ENCODE results near the gene ARIH1.
"Not testable (repeated sequence)": the region's sequence is repeated elsewhere in the genome, so short reads cannot be mapped to it uniquely, and the experiment has no call there.

The ARIH1 gene

DNA sequence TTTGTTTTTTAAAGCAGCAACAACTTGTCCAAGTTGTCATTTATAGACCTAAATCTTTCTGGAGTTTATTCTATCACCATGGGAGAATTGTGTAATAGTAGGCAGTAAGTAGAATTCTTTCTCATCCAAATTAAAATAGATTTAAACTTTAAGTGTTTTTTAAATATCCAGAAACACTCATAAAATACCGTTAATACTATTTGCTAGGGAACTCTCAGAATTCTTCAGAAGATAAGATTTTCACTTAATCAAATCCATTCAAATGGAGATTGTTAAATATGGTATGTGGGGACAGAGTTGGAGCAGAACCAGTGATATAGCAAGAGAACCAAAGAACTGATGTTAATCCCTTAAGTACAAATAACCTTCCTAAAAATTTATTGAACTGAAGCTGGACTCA, 71.0 kb downstream of the ARIH1 start:
- DNase-seq = no peak

DNA sequence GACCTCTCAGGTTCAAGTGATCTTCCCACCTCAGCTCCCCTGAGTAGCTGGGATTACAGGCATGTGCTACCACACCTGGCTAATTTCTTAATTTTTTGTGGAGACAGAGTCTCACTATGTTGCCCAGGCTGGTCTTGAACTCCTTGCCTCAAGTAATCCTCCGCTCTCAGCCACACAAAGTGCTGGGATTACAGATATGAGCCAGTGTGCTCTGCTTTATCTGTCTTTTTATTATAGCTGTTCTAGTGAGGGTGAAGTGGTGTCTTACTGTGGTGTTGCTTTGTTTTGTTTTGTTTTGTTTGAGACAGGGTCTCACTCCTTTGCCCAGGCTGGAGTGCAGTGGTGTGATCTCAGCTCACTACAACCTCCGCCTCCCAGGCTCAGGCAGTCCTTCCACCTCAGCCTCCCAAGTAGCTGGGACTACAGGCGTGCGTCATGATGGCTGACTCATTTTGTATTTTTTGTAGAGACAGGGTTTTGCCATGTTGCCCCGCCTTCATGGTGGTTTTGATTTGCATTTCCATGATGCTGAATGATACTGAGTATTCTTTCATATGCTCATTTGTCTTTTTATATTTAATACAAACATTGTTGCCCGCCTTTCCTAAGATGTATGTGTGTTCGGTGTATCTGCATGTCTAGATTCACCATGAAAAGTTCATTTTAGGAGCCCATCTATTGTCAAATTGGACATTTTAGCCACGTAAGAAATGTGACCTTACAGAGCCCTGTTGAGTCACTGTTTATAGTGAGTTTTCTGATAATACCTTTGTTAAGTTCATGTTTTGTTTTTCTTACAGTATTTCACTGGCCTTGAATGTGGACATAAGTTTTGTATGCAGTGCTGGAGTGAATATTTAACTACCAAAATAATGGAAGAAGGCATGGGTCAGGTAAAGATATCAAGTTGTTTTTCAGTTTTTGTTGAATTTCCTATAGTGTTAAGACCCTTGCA, 80.6 kb downstream of the ARIH1 start:
- DNase-seq = peak; percentile 69

DNA sequence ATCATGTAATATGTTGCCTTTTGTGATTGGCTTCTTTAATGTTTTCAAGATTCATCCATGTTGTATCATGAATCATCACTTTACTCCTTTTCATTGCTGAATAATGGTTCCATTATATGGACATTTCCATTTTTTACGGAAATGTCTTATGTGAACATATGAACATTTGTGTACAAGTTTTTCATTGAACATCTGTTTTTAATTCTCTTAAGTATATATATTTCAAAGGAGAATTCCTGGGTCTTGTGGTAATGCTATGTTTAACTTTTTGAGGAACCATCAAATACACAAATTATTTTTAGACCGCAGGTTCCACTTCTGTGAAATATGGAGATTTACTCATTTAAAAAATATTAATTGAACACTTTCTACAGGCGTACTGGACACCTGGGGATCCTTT, 85.7 kb downstream of the ARIH1 start:
- no peak for DNase-seq

DNA sequence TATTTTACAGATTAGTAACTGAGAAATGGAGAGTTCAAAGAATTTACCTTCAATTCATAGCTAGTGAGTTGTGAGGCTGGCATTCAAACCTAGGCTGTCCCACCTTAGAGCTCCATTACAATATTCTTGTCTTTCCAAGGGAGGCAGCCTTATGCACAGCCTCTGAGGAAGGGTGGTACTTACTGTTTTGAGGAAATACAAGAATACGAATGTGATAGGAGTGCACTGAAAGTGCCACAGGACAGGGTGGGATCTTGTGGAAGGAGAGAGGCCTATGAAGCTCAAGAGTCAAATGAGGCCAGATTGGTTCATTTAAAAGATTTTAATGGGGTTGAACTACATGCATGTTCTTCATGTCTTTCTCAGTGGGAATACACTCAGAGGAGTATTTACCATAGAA, 86.3 kb downstream of the ARIH1 start:
- no peak for DNase-seq

DNA sequence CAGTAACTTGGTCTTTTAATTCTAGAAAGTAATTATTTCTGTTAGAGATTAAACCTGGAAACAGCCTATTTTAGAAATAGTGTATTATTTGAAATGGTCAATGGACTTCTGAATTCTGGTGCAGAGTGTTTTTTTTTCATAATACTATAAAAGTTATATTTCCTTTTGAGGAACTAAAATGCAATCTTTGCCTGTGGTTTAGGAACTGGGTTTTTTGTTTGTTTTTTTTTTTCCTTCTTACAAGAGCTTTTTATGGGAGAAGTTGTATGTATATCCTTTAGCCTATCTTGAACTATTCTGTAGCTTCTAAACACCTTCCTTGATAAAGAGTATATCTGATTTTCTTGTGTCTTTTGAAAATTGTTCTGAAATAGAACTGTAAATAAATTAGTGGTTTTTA, 88.3 kb downstream of the ARIH1 start:
- DNase-seq = no peak

DNA sequence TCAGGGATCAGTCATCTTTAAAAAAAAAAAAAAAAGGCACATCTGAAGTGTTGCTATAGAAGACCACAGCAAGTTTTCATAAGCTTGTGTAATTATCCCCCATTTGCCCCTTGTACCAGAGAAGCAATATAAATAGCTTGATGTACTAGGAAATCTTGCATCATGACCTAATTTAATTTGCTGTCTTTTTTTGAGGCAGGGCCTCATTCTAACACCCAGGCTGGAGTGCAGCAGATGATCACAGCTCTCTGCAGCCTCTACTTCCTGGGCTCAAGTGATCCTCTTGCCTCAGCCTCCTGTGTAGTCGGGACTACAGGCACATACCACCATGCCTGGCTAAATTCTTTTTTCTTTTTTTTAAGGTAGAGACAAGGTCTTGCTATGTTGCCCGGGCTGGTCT, 88.7 kb downstream of the ARIH1 start:
- no peak for DNase-seq

DNA sequence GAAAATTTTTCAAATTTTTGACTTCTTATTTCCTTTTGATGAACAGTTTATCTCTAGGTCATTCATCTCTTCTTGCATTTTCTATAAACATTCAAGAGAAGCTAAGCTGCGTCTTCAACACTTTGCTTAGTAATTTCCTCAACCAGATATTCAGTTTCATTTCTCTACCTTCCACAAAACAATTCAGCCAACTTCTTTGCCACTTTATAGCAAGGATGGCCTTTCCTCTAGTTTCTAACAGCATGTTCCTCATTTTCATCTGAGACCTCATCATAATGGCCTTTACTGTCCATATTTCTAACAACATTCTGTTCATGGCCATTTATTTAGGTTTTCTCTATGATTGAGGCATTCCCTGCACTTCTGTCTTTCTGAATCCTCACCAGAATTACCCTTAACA, 90.0 kb downstream of the ARIH1 start:
- no peak for DNase-seq

DNA sequence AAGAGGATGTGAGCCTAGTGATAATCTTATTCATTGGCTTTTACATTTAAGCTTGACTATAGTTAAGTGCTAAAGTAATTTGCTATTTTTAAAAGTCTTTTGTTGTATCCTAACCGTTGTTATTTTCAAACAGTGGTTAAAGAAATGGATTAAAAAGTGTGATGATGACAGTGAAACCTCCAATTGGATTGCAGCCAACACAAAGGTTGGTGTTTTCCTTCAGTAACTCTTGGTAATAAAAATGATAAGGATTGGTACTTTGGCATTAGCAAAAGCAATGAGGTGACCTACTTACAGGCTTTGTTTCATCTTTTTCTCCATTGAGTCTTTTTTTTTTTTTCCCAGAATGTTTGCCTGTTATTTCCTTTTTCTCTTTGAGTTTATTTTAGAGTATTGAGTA, 92.8 kb downstream of the ARIH1 start:
- no peak for DNase-seq

DNA sequence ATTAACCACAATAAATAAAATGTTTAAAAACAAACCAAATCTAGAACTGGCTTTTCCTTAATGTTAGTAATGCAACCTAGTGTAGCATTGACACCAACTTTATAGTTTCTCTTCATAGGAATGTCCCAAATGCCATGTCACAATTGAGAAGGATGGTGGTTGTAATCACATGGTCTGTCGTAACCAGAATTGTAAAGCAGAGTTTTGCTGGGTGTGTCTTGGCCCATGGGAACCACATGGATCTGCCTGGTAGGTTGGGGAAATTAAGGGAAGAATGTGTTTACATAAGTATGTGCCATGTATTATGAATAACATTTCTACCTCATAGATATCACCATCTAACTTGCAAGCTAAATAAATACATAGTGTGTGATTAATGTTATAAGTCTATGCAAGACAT, 95.9 kb downstream of the ARIH1 start:
- no peak for DNase-seq

DNA sequence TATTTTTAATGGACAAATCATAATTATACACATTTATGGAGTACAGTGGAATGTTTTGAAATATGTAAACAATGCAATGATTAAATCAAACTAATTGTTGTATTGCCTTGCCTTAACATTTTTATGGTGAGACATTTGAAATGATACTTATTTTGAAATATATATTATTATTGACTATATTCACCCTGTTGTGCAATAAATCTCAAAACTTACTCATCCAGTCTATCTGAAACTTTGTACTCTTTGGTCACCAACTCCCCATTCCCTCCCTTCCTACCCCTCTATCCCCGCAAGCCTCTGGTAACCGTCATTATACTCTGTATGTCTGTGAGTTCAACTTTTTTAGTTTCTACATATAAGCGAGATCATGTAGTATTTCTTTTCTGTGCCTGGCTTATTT, 105.7 kb downstream of the ARIH1 start:
- no peak for DNase-seq

DNA sequence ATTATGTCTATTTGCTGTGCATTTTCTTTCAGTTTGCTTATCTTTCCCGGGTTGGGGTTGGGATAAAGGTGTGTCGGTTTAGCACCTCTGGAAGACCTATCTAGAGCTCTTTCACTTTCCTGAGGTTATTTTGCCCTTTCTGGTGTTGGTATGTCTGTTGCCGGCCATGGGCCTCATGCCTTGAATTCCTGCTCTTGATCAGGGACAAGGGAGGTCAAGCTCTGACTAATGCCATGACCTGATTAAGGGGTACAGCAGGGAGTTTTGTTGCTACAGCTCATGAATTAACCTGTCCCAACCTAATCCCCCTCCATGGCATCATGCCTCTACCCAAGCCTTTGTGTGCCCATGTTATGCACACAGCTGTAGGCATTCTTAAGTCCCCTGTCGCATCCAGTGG, 109.9 kb downstream of the ARIH1 start:
- DNase-seq = peak; percentile 33

DNA sequence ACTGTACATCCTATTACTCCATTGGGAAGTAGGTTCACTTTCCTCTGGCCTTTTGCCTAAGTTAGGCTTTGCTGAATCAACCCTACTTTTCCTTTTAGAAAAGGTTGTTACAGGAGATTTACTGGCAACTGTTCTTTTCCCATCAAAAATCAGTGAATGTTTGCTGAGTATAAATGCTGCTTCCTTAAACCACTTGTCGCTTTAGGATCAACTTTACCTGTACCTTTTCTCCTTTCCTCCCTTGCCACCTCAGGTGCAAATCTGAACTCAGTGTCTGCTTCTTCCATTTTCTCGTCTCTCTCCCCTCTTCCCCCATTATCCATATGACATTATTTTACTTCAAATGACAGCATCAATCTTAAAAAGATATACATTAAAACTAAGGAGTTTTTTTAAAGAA, 110.9 kb downstream of the ARIH1 start:
- no peak for DNase-seq

DNA sequence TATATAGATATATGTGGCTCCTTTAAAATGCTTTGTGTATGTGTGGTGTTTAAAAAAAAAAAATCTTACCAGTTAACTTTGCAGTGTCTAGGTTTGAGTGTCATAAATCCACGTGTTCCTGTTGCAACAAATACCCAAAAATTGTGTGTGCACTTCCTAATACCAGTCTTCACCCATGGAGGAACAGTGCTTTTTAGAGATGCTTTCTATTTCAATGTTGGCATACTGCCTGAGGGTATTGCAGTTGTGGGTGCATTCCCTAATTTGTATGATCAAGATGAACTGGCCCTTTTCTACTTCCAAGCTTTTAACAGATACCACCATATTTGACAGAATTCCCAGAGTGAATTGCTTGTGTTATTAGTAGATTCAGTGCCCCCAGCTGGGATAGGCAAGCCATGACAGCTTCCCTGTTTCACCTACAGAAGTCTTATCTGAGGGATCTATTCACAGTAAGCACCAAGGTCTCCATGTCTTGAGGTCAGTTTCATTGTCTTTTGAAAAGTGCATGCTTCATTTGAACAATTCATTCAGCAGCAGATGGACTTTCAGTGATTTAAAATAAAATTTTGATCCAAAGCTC, 111.4 kb downstream of the ARIH1 start:
- DNase-seq = peak; percentile 11

DNA sequence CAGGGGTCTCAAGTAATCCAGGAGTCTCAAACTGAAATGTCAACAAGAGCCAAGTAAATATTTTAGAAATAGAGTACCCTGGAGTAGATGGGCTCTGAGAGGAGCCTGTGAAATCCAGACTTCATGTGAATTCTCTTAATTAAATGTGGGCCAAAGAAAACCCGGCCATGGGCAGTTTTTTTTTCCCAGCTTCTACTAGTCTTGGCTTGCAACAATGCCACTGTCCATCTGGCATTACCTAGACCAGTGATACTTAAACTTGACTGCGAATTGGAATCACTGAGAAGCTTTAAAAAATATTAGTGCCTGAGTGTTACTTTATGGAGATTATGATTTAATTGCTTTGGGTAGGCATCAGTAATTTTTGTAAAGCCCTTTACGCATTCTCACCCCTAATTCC, 114.0 kb downstream of the ARIH1 start:
- DNase-seq = no peak

DNA sequence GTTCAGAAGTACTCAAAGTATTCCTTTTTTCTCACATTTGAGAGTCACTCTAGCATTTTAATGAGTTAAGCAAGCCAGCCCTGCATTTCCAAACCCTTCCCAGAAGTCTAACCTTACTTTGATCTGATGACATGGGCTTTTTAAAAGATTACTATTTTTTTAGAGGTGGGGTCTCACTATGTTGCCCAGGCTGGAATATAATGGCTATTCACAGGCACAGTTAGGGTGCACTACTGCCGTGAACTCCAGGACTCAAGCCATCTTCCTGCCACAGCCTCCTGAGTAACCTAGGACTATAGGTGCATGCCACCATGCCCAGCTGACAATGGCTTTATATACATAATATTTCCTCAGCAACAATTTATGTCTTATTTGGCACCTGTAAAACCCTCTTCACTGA, 116.3 kb downstream of the ARIH1 start:
- DNase-seq = no peak

DNA sequence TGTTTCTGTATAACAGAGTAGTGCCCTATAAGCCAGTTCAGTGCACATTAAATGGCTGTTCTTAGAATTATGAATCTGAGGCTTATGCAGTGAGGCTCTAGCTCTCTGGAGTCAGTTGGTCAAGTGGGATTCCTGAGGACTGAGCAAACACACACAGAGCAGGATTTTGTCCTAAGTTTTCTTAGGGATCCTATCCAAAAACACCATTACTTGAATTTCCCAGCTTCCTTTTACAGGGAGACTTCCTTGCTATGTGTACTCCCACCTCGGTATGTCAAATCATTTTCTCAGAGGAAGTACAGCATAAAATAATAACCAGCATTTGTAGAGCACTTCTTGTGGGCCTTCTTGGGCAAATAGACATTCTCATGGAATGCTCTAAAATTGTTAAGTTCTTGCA, 117.2 kb downstream of the ARIH1 start:
- DNase-seq = peak; percentile 53

DNA sequence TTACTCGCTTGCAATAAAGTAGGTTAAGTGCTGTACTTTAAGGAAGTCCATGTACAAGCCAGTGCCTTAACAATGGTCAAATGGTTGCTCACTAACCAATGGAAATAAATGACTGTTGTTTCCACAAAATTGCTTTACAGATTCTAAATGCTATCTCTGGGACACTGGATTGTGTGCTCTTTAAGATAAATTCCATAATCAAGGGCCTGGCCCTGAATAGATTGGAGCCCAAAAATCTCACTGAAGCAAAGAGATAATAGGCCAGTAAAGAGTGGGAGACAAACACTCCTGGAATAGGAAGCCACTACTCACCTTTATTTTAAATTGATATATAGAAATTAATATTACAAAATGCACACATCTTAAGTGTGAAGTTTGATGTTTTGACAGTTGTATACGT, 118.0 kb downstream of the ARIH1 start:
- no peak for DNase-seq

DNA sequence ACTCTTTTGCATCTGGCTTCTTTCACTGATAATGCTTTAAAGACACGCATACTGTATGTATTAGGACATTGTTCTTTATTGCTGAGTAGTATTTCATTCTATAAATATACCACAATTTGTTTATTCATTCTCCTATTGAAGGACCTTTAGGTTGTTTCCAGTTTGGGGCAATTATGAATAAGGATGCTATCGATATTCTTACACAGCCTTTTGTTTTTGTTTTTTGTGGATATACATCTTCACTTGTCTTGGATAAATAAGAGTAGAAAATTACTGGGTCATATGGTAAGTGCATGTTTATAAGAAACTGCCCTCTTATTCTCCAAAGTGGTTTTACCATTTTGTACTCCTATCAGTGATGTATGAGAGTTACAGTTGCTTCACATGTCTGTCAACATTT, 118.5 kb downstream of the ARIH1 start:
- no peak for DNase-seq

DNA sequence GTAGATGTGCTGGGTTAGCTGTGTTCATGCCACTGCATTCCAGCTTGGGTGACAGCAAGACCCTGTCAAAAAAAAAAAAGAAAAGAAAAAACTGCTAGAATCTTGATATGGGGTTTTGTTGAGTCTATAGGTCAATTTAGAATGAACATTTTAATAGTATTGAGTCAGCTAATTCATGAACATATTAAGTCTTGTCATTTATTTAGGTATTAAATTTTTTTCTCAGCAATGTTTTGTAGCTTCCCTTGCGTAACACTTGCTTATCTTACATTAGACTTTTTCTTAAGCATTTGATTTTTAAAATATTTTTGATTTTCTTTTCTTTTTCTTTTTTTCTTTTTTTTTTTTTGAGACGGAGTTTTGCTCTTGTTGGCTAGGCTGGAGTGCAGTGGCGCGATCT, 119.7 kb downstream of the ARIH1 start:
- DNase-seq = no peak

DNA sequence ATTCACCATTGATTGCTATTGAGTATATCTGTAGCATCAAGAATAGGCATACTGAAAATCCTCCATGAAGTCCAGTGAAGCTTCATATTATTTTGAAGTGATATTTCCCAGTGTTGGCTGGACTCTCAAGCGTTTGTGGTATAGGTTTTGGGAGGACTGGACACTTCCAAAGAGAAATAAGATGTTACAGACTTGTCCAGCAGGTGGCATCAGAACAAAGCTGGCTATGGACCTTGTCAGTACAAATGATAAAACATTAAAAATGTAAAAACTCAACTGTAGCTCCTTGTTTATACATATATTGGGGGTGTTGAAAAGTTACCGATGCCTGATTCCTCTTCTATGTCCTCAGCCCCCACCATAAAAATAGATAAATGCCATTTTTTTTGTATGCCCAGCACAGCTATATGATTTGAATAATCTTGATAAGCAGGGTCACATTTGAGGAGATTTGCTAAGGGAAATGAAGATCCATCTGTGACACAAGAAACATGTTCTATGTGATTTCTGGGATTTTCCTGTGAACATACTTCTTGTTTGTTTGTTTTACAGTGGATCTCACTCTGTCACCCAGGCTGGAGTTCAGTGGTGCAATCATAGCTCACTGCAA, 125.8 kb downstream of the ARIH1 start:
- DNase-seq = peak; percentile 59

DNA sequence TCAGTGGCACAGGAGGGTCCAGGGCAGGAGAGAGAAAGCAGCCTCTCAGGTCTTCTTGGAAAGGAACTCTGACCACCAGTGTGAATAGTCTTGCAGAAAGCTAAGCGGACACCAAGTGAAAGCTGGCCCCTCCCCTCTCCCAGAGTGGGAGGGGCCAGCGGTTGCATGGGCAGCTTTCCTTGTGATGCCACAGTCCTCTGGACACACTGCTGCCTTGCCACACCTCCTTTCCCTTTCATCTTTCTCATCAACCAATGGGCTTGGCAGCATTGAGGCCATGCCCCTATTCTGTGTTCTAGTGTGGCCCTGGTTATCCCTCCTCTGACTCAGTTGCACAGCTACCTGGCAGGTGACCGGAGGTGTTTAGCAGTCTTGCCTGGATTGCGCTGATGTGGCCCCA, 130.7 kb downstream of the ARIH1 start:
- DNase-seq = peak; percentile 23

DNA sequence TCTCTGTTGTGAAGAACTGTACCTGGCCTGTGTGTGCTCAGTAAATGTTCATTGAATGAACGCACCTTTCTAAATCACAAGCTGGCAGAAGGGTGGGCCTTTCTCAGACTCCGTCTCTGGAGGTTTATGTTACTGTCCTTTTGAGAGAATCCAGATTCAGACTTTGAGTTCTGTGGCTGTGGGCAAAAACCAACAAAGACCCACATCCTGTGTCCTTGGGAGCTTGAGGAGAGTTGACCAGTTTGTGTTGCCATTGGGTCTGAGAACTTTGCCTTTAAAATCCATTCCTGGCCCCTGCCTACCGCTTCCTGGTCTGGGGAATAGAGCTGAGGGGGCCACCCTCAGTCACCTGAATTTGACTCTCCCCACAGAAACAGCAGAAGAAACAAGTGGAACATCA, 134.0 kb downstream of the ARIH1 start:
- not testable (repeated sequence) for DNase-seq

DNA sequence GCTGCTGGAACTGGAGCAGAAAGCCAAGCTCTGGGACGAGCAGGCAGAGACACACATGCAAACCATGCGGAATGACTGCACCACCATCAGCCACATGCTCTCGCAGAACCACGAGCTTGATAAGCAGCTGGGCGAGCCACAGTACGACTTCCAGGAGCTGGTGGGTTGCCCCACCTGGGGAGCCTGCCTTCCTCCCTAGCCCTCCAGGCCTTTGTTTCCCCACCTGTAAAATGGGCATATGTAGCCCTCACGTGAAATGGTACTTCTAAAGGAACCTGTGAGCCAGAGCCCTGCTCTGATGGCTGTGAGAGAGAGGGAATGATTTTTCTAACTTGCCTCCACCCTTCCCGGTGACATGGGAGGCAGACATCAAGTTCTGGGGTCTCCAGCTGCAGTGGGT, 135.7 kb downstream of the ARIH1 start:
- no peak for DNase-seq

DNA sequence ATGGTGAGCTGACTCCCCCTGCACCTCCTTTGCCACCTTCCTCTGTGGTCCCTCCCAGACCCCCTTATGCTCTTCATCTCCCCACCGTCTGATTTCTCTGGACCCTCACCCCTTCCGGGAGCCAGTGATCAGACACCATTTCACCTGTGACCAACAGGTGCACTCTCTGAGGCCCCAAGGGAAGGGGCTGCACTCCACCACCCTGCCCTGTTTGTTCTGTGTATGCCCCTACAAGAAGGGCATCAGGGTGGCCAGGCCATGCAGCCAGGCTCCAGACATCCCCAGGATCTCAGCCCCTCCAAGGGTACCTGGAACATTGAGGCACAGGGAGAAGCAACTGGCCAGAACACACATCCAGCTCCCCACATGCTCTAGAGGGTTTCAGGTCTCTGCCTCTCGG, 138.2 kb downstream of the ARIH1 start:
- not testable (repeated sequence) for DNase-seq

Data from EL (cell line).